ENCODE results near the gene NCBP2L.

NCBP2L gene

DNA sequence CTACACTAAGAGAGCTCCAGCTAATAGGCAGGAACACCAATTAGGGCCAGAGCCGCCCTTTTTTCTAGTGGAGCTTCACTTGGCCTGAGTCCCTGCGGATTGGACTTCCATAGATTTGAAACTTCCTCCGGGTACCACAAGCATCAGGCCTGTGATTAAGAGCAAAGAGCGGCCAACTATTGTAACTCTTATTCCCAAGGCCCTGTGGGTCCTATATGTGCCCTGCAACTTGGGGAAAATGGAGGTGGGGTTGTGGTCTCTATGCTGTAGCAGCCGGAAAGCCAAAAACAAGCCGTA, at the start of gene NCBP2L:
NCBP2L (plus strand) TSS at position 198 of the 297 bp plus-strand sequence. CDS start 16,488 bp downstream, outside the sequence.
- H3K27ac ChIP-seq: no peak within 1 kb of the TSS
- TF ChIP-seq ZFX (IDR thresholded peaks at IDR 0.05; ENCODE audit: borderline replicate concordance) (no peak), CTCF (IDR thresholded peaks at IDR 0.05) (0 out of 2 replicates have a peak, but pooled peaks have one; percentile 8)

- peak overlapping the region; percentile 92; the same call in 1 of the 2 replicates for H3K27ac ChIP-seq
These were observed 49.0 kb upstream of the NCBP2L start for GRCh38 chrX:107728371-107729099.

GRCh38 chrX:107729558-107730297, 47.8 kb upstream of the NCBP2L start:
- no peak overlapping the region for H3K27ac ChIP-seq

More at GRCh38 chrX:107728371-107729099, 49.0 kb upstream of the NCBP2L start:
- TF ChIP-seq CTCF (IDR thresholded peaks at IDR 0.05) (no peak), ZFX (IDR thresholded peaks at IDR 0.05; ENCODE audit: borderline replicate concordance) (no peak)

GRCh38 chrX:107730298-107730655, 47.3 kb upstream of the NCBP2L start:
- peak overlapping the region; percentile 23; the same call in 1 of the 2 replicates for H3K27ac ChIP-seq

More at GRCh38 chrX:107729558-107730297, 47.8 kb upstream of the NCBP2L start:
- TF ChIP-seq CTCF (IDR thresholded peaks at IDR 0.05) (no peak), ZFX (IDR thresholded peaks at IDR 0.05; ENCODE audit: borderline replicate concordance) (no peak)

DNA sequence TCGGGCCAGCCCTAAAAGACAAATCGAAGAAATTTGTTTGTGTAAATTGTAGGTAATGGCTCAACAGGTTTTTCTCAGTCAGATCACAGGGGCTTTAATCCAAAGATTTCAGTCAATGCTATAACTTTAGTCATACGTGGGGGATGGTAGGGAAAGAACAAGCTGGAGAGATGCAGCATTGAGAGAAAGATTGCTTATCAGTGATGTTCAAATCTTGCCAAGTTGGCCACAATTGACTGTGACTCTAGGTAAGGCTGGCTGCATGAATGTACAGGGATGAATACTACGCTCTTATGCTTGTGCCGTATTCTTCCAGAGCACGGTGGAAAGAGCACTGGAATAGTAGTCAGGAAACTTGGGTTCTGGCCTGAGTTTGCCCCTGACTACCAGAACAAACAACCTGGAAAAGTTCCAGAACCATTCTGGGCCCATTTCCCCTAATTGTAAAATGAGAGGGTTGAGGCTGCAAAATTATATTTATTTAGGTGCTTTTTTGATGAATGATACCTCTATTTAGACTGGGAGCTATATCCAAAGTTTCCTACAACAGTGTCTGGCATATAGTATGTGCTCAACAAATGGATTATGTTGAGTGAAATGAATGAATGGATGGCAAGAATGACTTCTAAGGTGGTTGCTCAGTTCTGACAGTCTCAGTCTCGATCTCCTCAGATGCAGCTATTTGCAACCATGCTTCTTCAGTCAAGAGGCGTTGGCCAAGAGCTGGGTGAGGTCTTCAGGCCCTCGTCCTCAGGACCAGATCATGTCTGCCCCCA, 46.4 kb upstream of the NCBP2L start:
- TF ChIP-seq CTCF (IDR thresholded peaks at IDR 0.05): no peak
- no peak for TF ChIP-seq ZFX (IDR thresholded peaks at IDR 0.05; ENCODE audit: borderline replicate concordance)

More at GRCh38 chrX:107730298-107730655, 47.3 kb upstream of the NCBP2L start:
- TF ChIP-seq ZFX (IDR thresholded peaks at IDR 0.05; ENCODE audit: borderline replicate concordance) (no peak), CTCF (IDR thresholded peaks at IDR 0.05) (no peak)

DNA sequence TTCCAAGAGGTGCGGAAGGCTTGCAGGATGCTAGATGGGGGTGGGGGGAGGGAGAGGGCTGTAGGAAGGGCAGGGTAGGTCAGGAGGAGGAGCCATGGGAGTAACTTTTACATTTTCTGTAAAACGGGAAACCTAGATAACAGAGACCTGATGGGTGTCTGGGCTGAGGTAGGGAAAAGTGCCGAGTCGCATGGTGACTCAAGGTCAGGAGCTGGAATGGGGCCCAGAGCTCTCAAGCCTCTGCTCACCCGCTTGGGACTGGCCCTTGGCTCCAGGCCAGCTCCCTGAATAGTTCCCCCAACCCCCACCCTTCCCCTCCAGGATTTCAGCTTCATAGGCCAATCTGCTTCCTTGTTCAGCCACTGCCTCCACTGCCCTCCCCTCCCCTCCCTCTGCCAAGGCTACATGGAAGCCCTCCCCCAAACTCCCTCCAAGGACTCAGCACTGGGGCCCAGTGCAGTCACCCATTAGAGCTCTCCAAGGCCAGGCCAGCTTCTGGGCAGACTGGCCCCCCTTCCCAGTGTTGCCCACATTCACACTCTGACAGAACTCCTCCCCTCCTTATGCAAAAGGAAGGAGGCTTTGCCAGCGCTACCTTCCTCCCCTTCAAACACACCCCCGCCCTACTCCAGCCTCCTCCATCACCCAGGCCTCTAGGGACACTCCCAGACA, 45.6 kb upstream of the NCBP2L start:
- H3K27ac ChIP-seq: no peak overlapping the region
- no peak for TF ChIP-seq CTCF (IDR thresholded peaks at IDR 0.05)
- no peak for TF ChIP-seq ZFX (IDR thresholded peaks at IDR 0.05; ENCODE audit: borderline replicate concordance)

More for the DNA sequence above, 46.4 kb upstream of the NCBP2L start:
- peak overlapping the region; percentile 23; the same call in 1 of the 2 replicates for H3K27ac ChIP-seq

Data from 22Rv1 (cell line).